Natural killer cell treated with Interleukin-12 subunit alpha and Interleukin-12 subunit beta and Interleukin-15 and Interleukin-18, amount 100 ng/mL, for 72 hours (primary cell): ENCODE measurements around the gene C3orf49. TPM values are rescaled to one million over a fixed set of nuclear protein-coding genes. Genes with fewer than 3 reads are reported as not detected.

ENCODE experiments used
- ATAC-seq, 2 donors: fragments of 150-1000 bp; cut with Tn5 transposase in 1 of 2; sonication (Bioruptor Pico), chemical (Tn5 transposase) in 1 of 2; 2 replicates each; pipeline ENCODE4 v1.10.0; 2021
- DNase-seq: peaks from one replicate; pipeline ENCODE4 v3.0.0; 2022; ENCODE audit warnings: low spot score
- H3K27ac Mint-ChIP-seq, 2 donors: 1 replicate in 1 of 2; 2 replicates in 1 of 2; pipeline ENCODE4 v1.8.0; 2022; ENCODE audit warnings: mixed read lengths in 2 of 2, mild to moderate bottlenecking in 1 of 2, moderate library complexity in 1 of 2
- H3K27me3 Mint-ChIP-seq, 2 donors: 1 replicate in 1 of 2; 2 replicates in 1 of 2; pipeline ENCODE4 v1.8.0; 2022; ENCODE audit warnings: mixed read lengths in 2 of 2
- H3K36me3 Mint-ChIP-seq: one replicate; pipeline ENCODE4 v1.8.0; 2022; ENCODE audit warnings: mixed read lengths
- H3K4me1 Mint-ChIP-seq, 2 donors: 1 replicate in 1 of 2; 2 replicates in 1 of 2; pipeline ENCODE4 v1.8.0; 2022; ENCODE audit warnings: low read depth in 2 of 2, mixed read lengths in 2 of 2, mild to moderate bottlenecking in 1 of 2
- H3K4me3 Mint-ChIP-seq: one replicate; pipeline ENCODE4 v1.8.0; 2022; ENCODE audit warnings: mixed read lengths
- H3K9me3 Mint-ChIP-seq: 2 replicates; pipeline ENCODE4 v1.8.0; 2022; ENCODE audit warnings: mixed read lengths
- total RNA-seq, 2 donors: library from RNA; stranded (reverse); gene quantifications; one replicate each; pipeline ENCODE4 v1.2.3, GENCODE V29; 2022

The C3orf49 gene
- total RNA-seq, 2 donors from 2014 or later: not detected

GRCh38 chr3:63877737-63878393, 58.8 kb downstream of the C3orf49 start:
- H3K4me1 Mint-ChIP-seq: peaks cover 45 to 48% of the 10 kb centered on the region in 2 donors
- ATAC-seq: no peak
- peak overlapping the region in 1 of 2 donors; percentile 20 for H3K27ac Mint-ChIP-seq

GRCh38 chr3:63878394-63879060, 59.4 kb downstream of the C3orf49 start:
- Mint-ChIP-seq H3K4me3 (no peak overlapping the region), H3K9me3 (no peaks in the 10 kb centered on the region), H3K27me3 (no peaks in the 10 kb centered on the region), H3K27ac (peak overlapping the region in 1 of 2 donors; percentile 20), H3K36me3 (no peaks in the 10 kb centered on the region), H3K4me1 (peaks cover 45 to 52% of the 10 kb centered on the region in 2 donors)
- ATAC-seq (no peak), DNase-seq (no peak)

More at GRCh38 chr3:63877737-63878393, 58.8 kb downstream of the C3orf49 start:
- H3K36me3 Mint-ChIP-seq: no peaks in the 10 kb centered on the region
- H3K27me3 Mint-ChIP-seq: no peaks in the 10 kb centered on the region
- DNase-seq: no peak
- H3K4me3 Mint-ChIP-seq: no peak overlapping the region
- H3K9me3 Mint-ChIP-seq: no peaks in the 10 kb centered on the region

- no peaks in the 10 kb centered on the region for H3K9me3 Mint-ChIP-seq
- H3K4me1 Mint-ChIP-seq: peaks cover 36 to 47% of the 10 kb centered on the region in 2 donors
- DNase-seq (no peak), ATAC-seq (no peak)
- H3K27me3 Mint-ChIP-seq: no peaks in the 10 kb centered on the region
- peak overlapping the region in 1 of 2 donors; percentile 15 for H3K27ac Mint-ChIP-seq
- H3K4me3 Mint-ChIP-seq: no peak overlapping the region
- no peaks in the 10 kb centered on the region for H3K36me3 Mint-ChIP-seq
Observed at GRCh38 chr3:63880653-63881052, 61.6 kb downstream of the C3orf49 start.

- DNase-seq (no peak), ATAC-seq (no peak)
- no peaks in the 10 kb centered on the region for H3K36me3 Mint-ChIP-seq
- H3K27ac Mint-ChIP-seq: peak overlapping the region in 1 of 2 donors; percentile 14
- no peaks in the 10 kb centered on the region for H3K9me3 Mint-ChIP-seq
- no peaks in the 10 kb centered on the region for H3K27me3 Mint-ChIP-seq
- H3K4me1 Mint-ChIP-seq: peaks cover 20 to 27% of the 10 kb centered on the region in 2 donors
- no peak overlapping the region for H3K4me3 Mint-ChIP-seq
Observed at GRCh38 chr3:63886858-63887257, 67.8 kb downstream of the C3orf49 start.

DNA sequence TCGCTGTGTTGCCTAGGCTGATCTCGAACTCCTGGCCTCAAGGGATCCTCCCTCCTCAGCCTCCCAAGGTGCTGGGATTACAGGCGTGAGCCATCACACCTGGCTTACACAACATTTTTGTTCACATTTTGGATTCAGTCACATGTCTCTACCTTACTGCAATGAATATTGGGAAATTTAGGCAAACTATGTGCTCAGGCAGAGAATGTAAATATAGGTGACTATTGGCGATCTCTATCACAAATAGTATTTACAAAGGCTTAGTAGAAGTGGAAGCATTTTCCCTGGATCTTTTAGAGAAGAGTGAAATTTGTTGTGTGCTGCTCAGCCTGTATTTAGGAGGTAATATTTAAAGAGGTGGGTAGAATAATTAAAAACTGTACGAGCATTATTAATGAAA, 72.4 kb downstream of the C3orf49 start:
- no peaks in the 10 kb centered on the region for H3K36me3 Mint-ChIP-seq
- no peak overlapping the region for H3K27ac Mint-ChIP-seq
- DNase-seq: no peak
- H3K27me3 Mint-ChIP-seq: no peaks in the 10 kb centered on the region
- H3K9me3 Mint-ChIP-seq: no peaks in the 10 kb centered on the region
- H3K4me1 Mint-ChIP-seq: peaks cover 28 to 36% of the 10 kb centered on the region in 2 donors
- no peak overlapping the region for H3K4me3 Mint-ChIP-seq
- no peak for ATAC-seq

DNA sequence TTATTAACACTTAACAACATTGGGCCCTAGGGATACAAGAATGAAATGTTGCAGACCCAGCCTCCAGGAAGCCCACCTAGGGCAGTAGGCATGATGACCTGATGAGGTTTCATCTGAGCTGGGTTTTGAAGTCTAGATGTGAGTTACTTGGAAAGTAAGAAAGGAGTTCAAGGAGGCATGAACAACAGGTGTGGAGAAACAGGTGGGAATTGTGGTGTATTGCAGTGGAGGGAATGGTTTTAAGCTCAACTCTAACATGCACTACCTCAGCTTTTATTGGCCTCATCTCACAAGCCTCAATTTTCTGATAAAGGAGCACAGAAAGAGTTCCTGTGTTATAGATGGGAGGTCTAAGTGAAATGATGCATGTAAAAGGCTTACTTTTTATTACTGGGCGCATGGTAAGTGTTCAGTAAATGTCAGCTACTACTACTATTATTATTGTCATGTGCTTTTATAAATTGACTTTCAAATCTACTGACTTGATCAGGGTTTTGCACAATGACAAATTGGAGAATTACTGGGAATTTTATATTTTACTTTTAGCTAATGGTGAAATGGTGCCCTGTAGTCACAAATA, 73.8 kb downstream of the C3orf49 start:
- no peak for DNase-seq
- Mint-ChIP-seq H3K4me3 (no peak overlapping the region), H3K4me1 (peaks cover 22 to 37% of the 10 kb centered on the region in 2 donors), H3K36me3 (no peaks in the 10 kb centered on the region), H3K27ac (no peak overlapping the region), H3K9me3 (no peaks in the 10 kb centered on the region), H3K27me3 (no peaks in the 10 kb centered on the region)
- ATAC-seq: no peak

- Mint-ChIP-seq H3K27ac (peak overlapping the region; percentile 13 to 75), H3K27me3 (no peaks in the 10 kb centered on the region), H3K4me1 (peaks cover 25 to 41% of the 10 kb centered on the region in 2 donors), H3K36me3 (peaks cover 13% of the 10 kb centered on the region), H3K4me3 (peak overlapping the region; percentile 65), H3K9me3 (no peaks in the 10 kb centered on the region)
- DNase-seq: no peak
- ATAC-seq: peak in 1 of 2 donors; percentile 58
Observed at GRCh38 chr3:63895422-63896189, 76.5 kb downstream of the C3orf49 start.

DNA sequence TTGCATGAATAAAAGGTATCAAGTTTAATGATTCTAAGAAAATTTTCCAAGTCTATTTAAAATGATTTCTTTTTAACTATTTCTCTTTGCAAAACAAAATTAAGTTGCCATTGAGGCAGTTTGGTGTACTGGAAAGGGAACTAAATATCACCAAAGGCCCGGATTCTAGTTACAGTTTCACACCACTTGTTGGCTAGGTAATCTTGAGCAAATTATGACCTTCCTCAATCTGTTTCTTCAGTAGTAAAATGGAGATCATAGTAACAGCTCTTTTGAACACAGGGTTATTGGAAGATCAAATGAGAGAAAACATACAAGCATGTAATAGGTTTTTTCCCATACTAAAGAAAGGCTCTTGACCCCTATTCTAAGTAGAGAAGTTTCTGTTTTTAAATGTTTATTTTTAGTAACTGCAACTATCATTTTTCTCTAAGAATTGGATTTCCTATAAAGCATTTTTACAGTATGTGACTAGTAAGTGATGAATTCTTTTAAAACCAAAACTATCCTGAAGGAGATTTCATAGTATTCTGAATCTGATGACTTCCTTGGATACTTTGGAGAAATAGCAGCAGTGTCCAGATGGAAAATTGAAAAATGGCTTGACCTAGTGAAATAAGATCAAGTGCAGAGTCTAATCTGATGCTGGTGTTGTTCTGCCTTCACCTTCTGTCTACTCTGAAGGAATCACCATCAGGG, 77.4 kb downstream of the C3orf49 start:
- Mint-ChIP-seq H3K4me3 (no peak overlapping the region), H3K27ac (peak overlapping the region in 1 of 2 donors; percentile 22), H3K36me3 (peaks cover 19% of the 10 kb centered on the region), H3K4me1 (peaks cover 26 to 42% of the 10 kb centered on the region in 2 donors), H3K27me3 (no peaks in the 10 kb centered on the region), H3K9me3 (no peaks in the 10 kb centered on the region)
- DNase-seq: no peak
- ATAC-seq: no peak

Other genes with a start within 250 kb of the C3orf49 start
- gene SNTN, start 166.6 kb upstream of the C3orf49 start, total RNA-seq: not detected
- 10 to 100 TPM; 65.7 to 74.1 TPM for gene THOC7, start 44.5 kb downstream of the C3orf49 start, total RNA-seq
- 100 to 1,000 TPM in 1 of 2 donors, 10 to 100 TPM in 1; 96.5 to 101 TPM for gene ATXN7, start 44.6 kb downstream of the C3orf49 start, total RNA-seq
- gene SCAANT1, start 93.1 kb downstream of the C3orf49 start, total RNA-seq: 1 to 10 TPM in 1 of 2 donors, not detected in 1; 2.6 TPM
- gene PSMD6, start 204.2 kb downstream of the C3orf49 start, total RNA-seq: 10 to 100 TPM; 82.7 to 95.7 TPM